Stimulated activated CD8-positive, alpha-beta memory T cell treated with anti-CD3 and anti-CD28 coated beads, Interleukin-7, amount 100 ng/mL, for 48 hours (primary cell): ENCODE data around the gene IHH.

Experiments used
- DNase-seq, 2 donors: peaks; one replicate each; pipeline ENCODE4 v3.0.0-alpha.2; 2020; ENCODE audit warnings: low read depth in 1 of 2; ENCODE audit errors: extremely low read depth in 1 of 2

IHH gene

GRCh38 chr2:219021591-219021990 is 39.1 kb downstream of the IHH start:
- DNase-seq: no peak

DNA sequence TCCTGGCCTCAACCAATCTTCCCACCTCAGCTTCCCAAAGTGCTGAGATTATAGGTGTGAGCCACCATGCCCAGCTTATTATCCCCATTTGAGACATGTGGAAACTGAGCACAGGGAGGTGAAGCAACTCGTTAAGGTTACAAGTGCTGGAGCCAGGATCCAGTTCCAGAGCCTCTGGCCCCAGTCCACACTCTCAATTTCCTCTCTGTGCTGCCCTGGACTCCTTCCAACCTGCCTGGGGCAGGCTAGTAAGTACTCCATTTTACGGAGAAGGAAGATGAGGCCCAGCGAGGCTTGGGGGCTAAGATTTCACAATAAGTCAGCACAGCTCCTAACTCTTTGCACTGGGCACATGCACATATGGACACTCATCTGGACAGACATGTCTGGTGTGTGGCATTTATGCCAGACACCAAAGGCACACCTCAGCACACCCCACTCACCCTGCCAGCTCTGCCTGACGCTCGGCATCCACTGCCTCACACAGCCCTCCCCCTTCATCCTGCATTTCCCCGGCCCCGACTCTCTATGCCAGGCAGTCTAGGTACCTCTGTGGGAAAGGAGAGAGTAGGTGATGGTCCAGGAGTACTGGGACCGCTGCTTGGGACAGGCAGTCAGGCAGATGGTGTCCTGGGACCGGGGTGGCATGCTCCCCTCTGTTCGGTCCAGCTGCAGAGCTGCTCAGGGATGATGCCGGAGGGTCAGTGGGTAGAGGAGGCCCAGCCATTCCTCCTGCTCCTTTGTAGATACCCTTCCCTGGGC is 39.9 kb downstream of the IHH start:
- DNase-seq: no peak

DNA sequence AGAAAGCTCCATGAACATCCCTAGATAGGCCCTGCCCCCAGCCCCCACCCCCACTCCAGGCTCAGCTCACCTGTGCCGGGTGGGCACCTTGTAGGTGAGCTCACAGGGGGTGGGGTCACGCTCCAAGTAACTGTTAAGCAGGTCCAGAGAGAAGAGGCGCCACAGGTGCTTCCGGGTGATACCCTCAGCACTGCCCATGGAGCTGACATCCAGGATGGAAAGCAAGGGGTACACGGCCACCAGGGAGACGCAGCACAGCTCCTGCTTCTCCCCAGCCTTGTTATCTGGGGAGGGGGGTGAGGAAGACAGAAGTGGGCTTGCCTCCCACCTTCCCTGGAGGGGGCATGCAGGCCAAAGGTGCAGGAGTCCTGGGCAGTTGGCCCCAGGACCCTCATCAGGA is 41.3 kb downstream of the IHH start:
- no peak for DNase-seq

DNA sequence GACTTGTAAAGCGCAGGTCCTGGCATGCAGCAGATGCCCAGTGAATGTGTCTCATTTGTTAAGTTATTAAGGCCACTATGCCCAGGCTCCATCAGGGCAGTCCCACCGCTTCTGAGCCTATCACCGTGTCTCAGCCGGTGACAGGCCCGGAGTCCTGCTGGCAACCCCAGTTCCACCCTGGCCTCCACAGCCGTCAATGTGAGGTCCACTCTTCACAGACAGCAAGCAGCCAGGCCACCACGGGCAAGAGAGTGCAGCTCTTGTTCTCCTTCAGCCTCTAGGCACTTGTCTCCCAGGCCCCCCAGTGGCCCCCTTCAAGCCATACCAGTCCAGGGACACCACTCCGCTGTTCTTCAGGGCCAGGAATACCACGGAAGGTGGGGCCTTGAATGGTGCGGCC is 42.0 kb downstream of the IHH start:
- DNase-seq: no peak

- no peak for DNase-seq
These were observed 42.4 kb downstream of the IHH start for GRCh38 chr2:219018286-219018685.

- DNase-seq: no peak
These were observed 43.4 kb downstream of the IHH start for GRCh38 chr2:219017201-219017931.

GRCh38 chr2:219016721-219017120 is 44.0 kb downstream of the IHH start:
- DNase-seq: no peak

- no peak for DNase-seq
These were observed 49.8 kb downstream of the IHH start for GRCh38 chr2:219010873-219011272.

- no peak for DNase-seq
These were observed 50.5 kb downstream of the IHH start for GRCh38 chr2:219010162-219010756.

- DNase-seq: no peak
These were observed 51.4 kb downstream of the IHH start for GRCh38 chr2:219009294-219009693.
